DND-41 (cell line): ENCODE results near the gene RASGRP1.

ENCODE experiments used
- ATAC-seq: fragments of 200-7000 bp; cut with Tn5 transposase; 3 replicates; pipeline ENCODE4 v1.9.1; 2021; ENCODE audit warnings: low read depth; ENCODE audit not compliant: insufficient read depth
- DNase-seq: peaks from one replicate; pipeline ENCODE4 v3.0.0-alpha.2; 2020
- H2AFZ ChIP-seq: 2 replicates; pipeline ENCODE4 v1.6.0; 2012; ENCODE audit warnings: low read depth, low read length
- H3K27ac ChIP-seq: 2 replicates; pipeline ENCODE4 v1.5.1; 2012; ENCODE audit warnings: low read length, inconsistent platforms
- H3K27me3 ChIP-seq: fragments of 200-600 bp; sonication (generic); 2 replicates; pipeline ENCODE4 v1.6.0; 2012; ENCODE audit warnings: low read length, mild to moderate bottlenecking, inconsistent platforms; ENCODE audit not compliant: insufficient read depth, poor library complexity
- H3K36me3 ChIP-seq: 2 replicates; pipeline ENCODE4 v1.5.1; 2012; ENCODE audit warnings: low read length, inconsistent platforms; ENCODE audit not compliant: insufficient read depth
- H3K4me1 ChIP-seq: 2 replicates; pipeline ENCODE4 v1.5.1; 2012; ENCODE audit warnings: mild to moderate bottlenecking, low read length; ENCODE audit not compliant: insufficient read depth
- H3K4me2 ChIP-seq: 2 replicates; pipeline ENCODE4 v1.6.0; 2012; ENCODE audit warnings: mild to moderate bottlenecking, moderate library complexity, low read length, inconsistent platforms; ENCODE audit not compliant: insufficient read depth
- H3K4me3 ChIP-seq, 2 experiments: fragments of 200-600 bp in 1 of 2; shearing (Covaris generic) in 1 of 2; 2 replicates each; pipeline ENCODE4 v1.5.1; 2012 to 2016; ENCODE audit warnings: inconsistent platforms in 2 of 2, low read length in 2 of 2, mild to moderate bottlenecking in 2 of 2, low read depth in 1 of 2, moderate library complexity in 1 of 2
- H3K79me2 ChIP-seq: 2 replicates; pipeline ENCODE4 v1.6.0; 2012; ENCODE audit warnings: low read length, inconsistent platforms; ENCODE audit not compliant: insufficient read depth
- H3K9ac ChIP-seq: 2 replicates; pipeline ENCODE4 v1.6.0; 2012; ENCODE audit warnings: low read depth, mild to moderate bottlenecking, inconsistent platforms, low read length, moderate library complexity
- H3K9me3 ChIP-seq: 2 replicates; pipeline ENCODE4 v1.5.1; 2012; ENCODE audit warnings: low read length, moderate library complexity, mild to moderate bottlenecking, inconsistent platforms; ENCODE audit not compliant: insufficient read depth, severe bottlenecking
- H4K20me1 ChIP-seq: 2 replicates; pipeline ENCODE4 v1.6.0; 2012; ENCODE audit warnings: low read length; ENCODE audit not compliant: insufficient read depth
- EZH2 ChIP-seq: IDR thresholded peaks from 3 replicates; pipeline ENCODE4 v1.6.1; 2012; ENCODE audit warnings: borderline replicate concordance, low read depth, mild to moderate bottlenecking, moderate library complexity, low read length, inconsistent platforms; ENCODE audit not compliant: severe bottlenecking
- TF ChIP-seq, protein P1 (sequence below): IDR thresholded peaks from 2 replicates; pipeline ENCODE4 v1.5.1; 2012; ENCODE audit warnings: borderline replicate concordance, low read length, moderate library complexity, mild to moderate bottlenecking; ENCODE audit not compliant: poor library complexity, severe bottlenecking; ENCODE audit errors: extremely low read depth

Gene RASGRP1

DNA sequence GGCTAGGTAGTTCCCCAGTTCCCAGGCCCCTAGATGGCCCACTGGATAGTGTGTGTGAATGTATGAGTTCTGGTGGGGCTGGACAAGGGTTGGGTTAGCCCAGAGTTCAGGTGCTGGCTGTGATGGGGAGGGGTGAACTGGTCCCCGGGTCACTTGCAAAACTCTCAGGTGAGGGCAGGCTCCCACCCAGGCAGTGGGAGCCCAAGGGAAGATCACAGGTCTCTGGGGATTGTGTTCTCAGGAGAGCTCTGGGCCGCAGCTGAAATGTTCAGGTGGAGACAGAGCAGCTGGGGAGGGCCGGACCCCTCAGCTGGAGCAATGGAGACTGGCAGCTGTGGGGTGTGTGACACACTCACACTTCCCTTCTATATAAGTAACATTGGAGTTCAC, 123.5 kb downstream of the RASGRP1 start:
- Histone ChIP-seq H4K20me1 (no peaks in the 10 kb centered on the region), H3K4me1 (peaks cover 6% of the 10 kb centered on the region), H3K27me3 (no peaks in the 10 kb centered on the region), H3K4me2 (no peak overlapping the region), H2AFZ (no peak overlapping the region), H3K9ac (no peak overlapping the region), H3K79me2 (no peaks in the 10 kb centered on the region), H3K36me3 (no peaks in the 10 kb centered on the region), H3K4me3 (no peak overlapping the region), H3K9me3 (no peaks in the 10 kb centered on the region), H3K27ac (no peak overlapping the region)
- DNase-seq (no peak), ATAC-seq (no peak)
- no peak for TF ChIP-seq EZH2
- TF ChIP-seq, protein P1, sequence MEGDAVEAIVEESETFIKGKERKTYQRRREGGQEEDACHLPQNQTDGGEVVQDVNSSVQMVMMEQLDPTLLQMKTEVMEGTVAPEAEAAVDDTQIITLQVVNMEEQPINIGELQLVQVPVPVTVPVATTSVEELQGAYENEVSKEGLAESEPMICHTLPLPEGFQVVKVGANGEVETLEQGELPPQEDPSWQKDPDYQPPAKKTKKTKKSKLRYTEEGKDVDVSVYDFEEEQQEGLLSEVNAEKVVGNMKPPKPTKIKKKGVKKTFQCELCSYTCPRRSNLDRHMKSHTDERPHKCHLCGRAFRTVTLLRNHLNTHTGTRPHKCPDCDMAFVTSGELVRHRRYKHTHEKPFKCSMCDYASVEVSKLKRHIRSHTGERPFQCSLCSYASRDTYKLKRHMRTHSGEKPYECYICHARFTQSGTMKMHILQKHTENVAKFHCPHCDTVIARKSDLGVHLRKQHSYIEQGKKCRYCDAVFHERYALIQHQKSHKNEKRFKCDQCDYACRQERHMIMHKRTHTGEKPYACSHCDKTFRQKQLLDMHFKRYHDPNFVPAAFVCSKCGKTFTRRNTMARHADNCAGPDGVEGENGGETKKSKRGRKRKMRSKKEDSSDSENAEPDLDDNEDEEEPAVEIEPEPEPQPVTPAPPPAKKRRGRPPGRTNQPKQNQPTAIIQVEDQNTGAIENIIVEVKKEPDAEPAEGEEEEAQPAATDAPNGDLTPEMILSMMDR = no peak

GRCh38 chr15:38440353-38441129, 124.1 kb downstream of the RASGRP1 start:
- DNase-seq (peak; percentile 47), ATAC-seq (peak; percentile 92)
- H3K36me3 ChIP-seq = no peaks in the 10 kb centered on the region
- no peaks in the 10 kb centered on the region for H3K79me2 ChIP-seq
- H3K27ac ChIP-seq = no peak overlapping the region
- H3K9me3 ChIP-seq = no peaks in the 10 kb centered on the region
- no peaks in the 10 kb centered on the region for H3K27me3 ChIP-seq
- no peak overlapping the region for H3K4me3 ChIP-seq
- no peak overlapping the region for H3K4me2 ChIP-seq
- H4K20me1 ChIP-seq = no peaks in the 10 kb centered on the region
- TF ChIP-seq, protein P1 = peak; percentile 93
- no peak for TF ChIP-seq EZH2
- H3K9ac ChIP-seq = no peak overlapping the region
- peaks cover 6% of the 10 kb centered on the region for H3K4me1 ChIP-seq
- peak overlapping the region; percentile 39; the same call in 1 of the 2 replicates for H2AFZ ChIP-seq
